Fibroblast of mammary gland (primary cell): ENCODE data around the gene YPEL2.
A peak's percentile ranks its signal among the peaks of the same experiment; 100 is the strongest.
"Not testable (repeated sequence)": the region's sequence is repeated elsewhere in the genome, so short reads cannot be mapped to it uniquely, and the experiment has no call there.

ENCODE experiments used
- DNase-seq: peaks from one replicate; pipeline ENCODE4 v3.0.0-alpha.2; 2010; ENCODE audit warnings: low read depth
- H3K4me3 ChIP-seq: 2 replicates; pipeline ENCODE4 v1.5.1; 2011; ENCODE audit warnings: low read depth, mild to moderate bottlenecking, low read length, moderate library complexity; ENCODE audit not compliant: control insufficient read depth
- CTCF ChIP-seq: conservative IDR thresholded peaks from 2 replicates; pipeline ENCODE4 v1.5.1; 2011; ENCODE audit warnings: low read depth, low read length, inconsistent platforms; ENCODE audit not compliant: control insufficient read depth, insufficient read depth

Gene YPEL2

DNA sequence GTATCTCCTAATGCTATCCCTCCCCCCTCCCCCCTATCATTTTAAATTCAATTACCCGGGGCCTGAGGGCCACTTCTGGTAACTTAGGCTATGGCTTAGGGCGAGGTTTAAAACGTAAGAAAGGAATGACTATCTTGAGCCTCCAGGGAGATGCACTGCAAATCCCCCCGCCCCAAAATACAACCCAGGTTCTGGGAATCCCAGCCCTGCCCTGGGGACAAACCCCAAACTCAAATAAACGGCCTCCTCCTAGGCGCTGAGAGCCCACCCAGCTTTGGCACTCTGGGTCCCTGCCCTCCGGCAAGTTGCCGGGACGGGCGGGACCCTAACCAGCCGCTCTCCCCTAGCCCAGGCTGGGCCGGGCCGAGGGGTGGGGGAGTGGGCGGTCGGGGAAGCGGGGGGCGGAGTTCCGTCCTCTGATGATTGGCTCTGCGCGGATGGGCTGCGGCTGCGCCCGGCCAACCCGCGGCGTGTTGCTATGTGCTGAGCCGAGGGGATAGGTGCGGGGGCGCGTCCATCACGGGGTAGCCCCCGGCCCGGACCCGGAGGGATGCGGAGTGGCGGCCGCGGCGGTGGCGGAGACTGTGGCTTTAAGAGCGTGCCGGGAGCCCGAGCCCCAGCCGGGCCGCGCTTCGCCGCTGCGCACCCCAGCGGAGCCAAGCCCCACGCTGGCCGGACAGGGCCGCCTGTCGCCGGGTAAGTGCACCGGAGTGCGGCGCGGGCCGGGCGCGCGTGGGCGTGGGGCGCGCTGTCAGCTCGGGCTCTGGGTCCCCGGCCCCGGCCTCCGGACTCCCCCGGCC, at the start of gene YPEL2:
TSS of gene YPEL2 (plus strand) at position 527 of the 800 bp plus-strand sequence. CDS start 21,755 bp downstream, outside the sequence.
- DNase-seq: peak; percentile 86
- H3K4me3 ChIP-seq: peak within 1 kb of the TSS; percentile 73
- TF ChIP-seq CTCF: no peak

DNA sequence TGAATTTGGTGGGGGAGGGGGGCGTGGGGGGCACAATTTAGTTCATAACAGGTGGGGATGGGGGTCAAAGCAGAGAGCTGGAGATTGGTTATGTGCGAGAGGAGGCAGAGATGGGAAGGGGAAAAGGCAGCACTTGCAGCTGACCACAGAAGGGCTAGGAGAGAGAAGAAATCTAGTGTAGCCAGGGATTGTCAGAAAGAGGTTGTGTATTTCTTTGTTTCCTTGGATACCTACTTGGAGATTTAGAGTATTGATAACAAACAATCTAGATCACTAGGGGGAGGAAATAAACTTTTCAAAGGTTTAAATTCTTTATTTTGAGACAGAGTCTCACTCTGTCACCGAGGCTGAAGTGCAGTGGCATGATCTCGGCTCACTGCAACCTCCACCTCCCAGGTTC, 47.1 kb upstream of the YPEL2 start:
- TF ChIP-seq CTCF: no peak
- no peak overlapping the region for H3K4me3 ChIP-seq
- DNase-seq: no peak

GRCh38 chr17:59287452-59287851, 44.0 kb upstream of the YPEL2 start:
- no peak overlapping the region for H3K4me3 ChIP-seq
- peak; percentile 59 for DNase-seq
- no peak for TF ChIP-seq CTCF

DNA sequence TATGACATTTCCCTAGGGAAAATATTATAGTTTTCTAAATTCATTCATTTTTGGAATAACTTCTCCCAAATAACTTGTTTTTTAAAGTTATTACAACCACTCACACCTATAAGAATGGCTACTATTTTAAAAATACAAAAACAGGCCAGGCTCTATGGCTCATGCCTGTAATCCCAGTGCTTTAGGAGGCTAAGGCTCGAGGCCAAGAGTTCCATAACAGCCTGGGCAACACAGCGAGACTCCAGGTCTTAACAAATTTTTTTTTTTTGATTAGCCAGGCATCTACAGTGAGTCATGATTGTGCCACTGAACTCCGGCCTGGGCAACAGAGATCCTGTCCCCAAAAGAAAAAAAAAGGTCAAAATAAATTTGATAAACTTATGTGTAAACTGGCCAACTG, 43.6 kb upstream of the YPEL2 start:
- DNase-seq: no peak
- H3K4me3 ChIP-seq: no peak overlapping the region
- TF ChIP-seq CTCF: no peak

DNA sequence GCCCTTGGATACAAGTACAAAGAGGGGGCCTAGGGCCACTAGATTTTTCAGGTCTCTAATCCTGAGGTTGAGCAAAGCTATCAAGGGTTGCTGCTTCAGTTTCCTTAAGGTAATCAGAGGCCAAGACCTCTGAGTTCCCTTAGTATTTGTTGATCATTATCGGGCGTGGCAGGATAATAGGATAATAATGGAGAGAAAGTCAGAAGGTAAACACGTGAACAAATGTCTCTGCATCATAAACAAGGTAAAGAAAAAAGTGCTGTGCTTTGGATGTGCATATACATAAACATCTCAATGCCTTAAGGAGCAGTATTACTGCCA, 41.5 kb upstream of the YPEL2 start:
- TF ChIP-seq CTCF: no peak
- DNase-seq: no peak
- H3K4me3 ChIP-seq: no peak overlapping the region

- H3K4me3 ChIP-seq, DNase-seq: not testable (repeated sequence)
Measured at GRCh38 chr17:59290302-59290998, 41.0 kb upstream of the YPEL2 start.

DNA sequence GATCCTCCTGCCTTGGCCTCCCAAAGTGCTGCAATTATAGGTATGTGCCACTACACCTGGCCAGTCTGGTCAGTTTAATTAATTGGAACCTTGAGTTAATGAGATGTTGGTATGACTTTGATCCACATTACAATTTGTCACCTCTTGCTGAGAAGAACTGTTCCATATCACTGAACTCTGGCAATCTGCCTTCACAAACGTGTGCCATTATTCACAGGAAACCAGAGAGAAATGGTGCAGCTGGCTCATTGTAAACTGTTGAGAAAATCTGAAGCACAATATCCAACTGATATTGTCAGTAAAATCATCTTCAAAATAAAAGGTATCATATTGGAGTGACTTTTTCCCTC, 39.3 kb upstream of the YPEL2 start:
- no peak overlapping the region for H3K4me3 ChIP-seq
- no peak for TF ChIP-seq CTCF
- no peak for DNase-seq
